ENCODE data around the gene TOP1.

Gene TOP1

DNA sequence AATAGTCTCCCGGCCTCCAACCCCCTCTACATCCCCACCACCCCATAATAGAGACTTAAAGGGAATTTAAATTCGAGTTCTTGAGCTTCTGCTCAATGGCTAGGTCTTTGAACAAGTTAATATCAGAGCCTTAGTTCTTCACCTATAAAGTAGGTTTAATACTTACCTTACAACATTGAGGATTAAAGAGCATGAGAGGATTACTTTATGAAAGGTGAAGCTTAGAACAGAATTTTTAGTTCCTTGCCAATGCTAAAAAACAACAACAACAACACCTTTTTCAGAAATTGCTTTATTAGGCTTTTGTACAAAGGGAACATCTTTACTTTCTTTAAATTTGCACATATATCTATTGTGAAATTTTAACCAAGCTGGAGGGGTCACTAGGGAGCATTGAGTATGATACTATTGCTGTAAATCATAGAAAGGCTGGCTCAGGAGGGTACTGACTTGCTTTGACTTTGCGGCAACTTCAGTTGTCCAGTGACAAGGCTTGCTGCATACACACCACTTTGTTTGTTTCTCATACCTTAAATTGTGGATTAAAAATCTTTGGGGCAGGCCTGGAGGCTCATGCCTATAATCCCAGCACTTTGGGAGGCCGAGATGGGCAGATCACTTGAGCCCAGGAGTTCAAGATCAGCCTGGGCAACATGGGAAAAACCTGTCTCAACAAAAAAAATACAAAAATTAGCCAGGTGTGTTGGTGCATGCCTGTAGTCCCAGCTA lies 9.7 kb downstream of the TOP1 start:
- CTCF ChIA-PET = interaction anchor here (1.5 kb wide), 1 partner anchor 48 kb away, joined by 5 read pairs; no protein-coding TSS in a partner anchor
- POLR2A ChIA-PET = no interaction called here

More for the DNA sequence above, 9.7 kb downstream of the TOP1 start:
- peaks cover 21% of the 10 kb centered on the region for H3K4me1 ChIP-seq (ENCODE audit: control insufficient read depth, insufficient read depth, low read length)
- H3K36me3 ChIP-seq (ENCODE audit: control insufficient read depth in 2 of 2, insufficient read depth in 1 of 2, low read length in 2 of 2) = no peaks in the 10 kb centered on the region
- no peak overlapping the region for H3K4me3 ChIP-seq (ENCODE audit: low read depth, low read length)
- TF ChIP-seq ZNF549 (tag by site-specific recombination; IDR thresholded peaks at IDR 0.05) (no peak), ZNF544 (tag by site-specific recombination; IDR thresholded peaks at IDR 0.05) (no peak), ZNF600 (tag by site-specific recombination; IDR thresholded peaks at IDR 0.05) (no peak), ZNF341 (tag by site-specific recombination; IDR thresholded peaks at IDR 0.05; ENCODE audit: low read depth) (no peak), ELK4 (IDR thresholded peaks at IDR 0.05; ENCODE audit: borderline replicate concordance, low read depth, low read length) (no peak), CTCF (tag by site-specific recombination; IDR thresholded peaks at IDR 0.05) (no peak), ZNF473 (tag by site-specific recombination; IDR thresholded peaks at IDR 0.05) (no peak), ZNF19 (tag by site-specific recombination; IDR thresholded peaks at IDR 0.05; ENCODE audit: low read depth) (no peak), HOXD13 (CRISPR knock-in tag; IDR thresholded peaks at IDR 0.05; ENCODE audit: borderline replicate concordance) (no peak), GLI2 (tag by site-specific recombination; IDR thresholded peaks at IDR 0.05; ENCODE audit: borderline replicate concordance, low read depth) (no peak), ZNF114 (tag by site-specific recombination; IDR thresholded peaks at IDR 0.05) (no peak), ZNF660 (tag by site-specific recombination; IDR thresholded peaks at IDR 0.05) (no peak), MYNN (tag by site-specific recombination; IDR thresholded peaks at IDR 0.05; ENCODE audit: borderline replicate concordance) (no peak), OVOL3 (tag by site-specific recombination; IDR thresholded peaks at IDR 0.05) (no peak), ZNF488 (tag by site-specific recombination; IDR thresholded peaks at IDR 0.05) (no peak), ZNF510 (tag by site-specific recombination; IDR thresholded peaks at IDR 0.05; ENCODE audit: insufficient replicate concordance) (no peak), MEIS1 (CRISPR knock-in tag; IDR thresholded peaks at IDR 0.05; ENCODE audit: borderline replicate concordance) (no peak)
- TF ChIP-seq, protein P1, sequence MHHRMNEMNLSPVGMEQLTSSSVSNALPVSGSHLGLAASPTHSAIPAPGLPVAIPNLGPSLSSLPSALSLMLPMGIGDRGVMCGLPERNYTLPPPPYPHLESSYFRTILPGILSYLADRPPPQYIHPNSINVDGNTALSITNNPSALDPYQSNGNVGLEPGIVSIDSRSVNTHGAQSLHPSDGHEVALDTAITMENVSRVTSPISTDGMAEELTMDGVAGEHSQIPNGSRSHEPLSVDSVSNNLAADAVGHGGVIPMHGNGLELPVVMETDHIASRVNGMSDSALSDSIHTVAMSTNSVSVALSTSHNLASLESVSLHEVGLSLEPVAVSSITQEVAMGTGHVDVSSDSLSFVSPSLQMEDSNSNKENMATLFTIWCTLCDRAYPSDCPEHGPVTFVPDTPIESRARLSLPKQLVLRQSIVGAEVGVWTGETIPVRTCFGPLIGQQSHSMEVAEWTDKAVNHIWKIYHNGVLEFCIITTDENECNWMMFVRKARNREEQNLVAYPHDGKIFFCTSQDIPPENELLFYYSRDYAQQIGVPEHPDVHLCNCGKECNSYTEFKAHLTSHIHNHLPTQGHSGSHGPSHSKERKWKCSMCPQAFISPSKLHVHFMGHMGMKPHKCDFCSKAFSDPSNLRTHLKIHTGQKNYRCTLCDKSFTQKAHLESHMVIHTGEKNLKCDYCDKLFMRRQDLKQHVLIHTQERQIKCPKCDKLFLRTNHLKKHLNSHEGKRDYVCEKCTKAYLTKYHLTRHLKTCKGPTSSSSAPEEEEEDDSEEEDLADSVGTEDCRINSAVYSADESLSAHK (tag by site-specific recombination; IDR thresholded peaks at IDR 0.05) = no peak
- TF ChIP-seq, protein P2, sequence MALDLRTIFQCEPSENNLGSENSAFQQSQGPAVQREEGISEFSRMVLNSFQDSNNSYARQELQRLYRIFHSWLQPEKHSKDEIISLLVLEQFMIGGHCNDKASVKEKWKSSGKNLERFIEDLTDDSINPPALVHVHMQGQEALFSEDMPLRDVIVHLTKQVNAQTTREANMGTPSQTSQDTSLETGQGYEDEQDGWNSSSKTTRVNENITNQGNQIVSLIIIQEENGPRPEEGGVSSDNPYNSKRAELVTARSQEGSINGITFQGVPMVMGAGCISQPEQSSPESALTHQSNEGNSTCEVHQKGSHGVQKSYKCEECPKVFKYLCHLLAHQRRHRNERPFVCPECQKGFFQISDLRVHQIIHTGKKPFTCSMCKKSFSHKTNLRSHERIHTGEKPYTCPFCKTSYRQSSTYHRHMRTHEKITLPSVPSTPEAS (tag by site-specific recombination; IDR thresholded peaks at IDR 0.05) = no peak
- H3K9me3 ChIP-seq (ENCODE audit: control insufficient read depth, insufficient read depth, low read depth, low read length) = no peaks in the 10 kb centered on the region
- no peak overlapping the region for H3K27ac ChIP-seq (ENCODE audit: extremely low read depth, low read depth, low read length)

Measured in HEK293 (cell line).